ENCODE data around the gene TMEM91.

The TMEM91 gene

GRCh38 chr19:41410336-41411054 lies 34.2 kb downstream of the TMEM91 start:
- peak overlapping the region; percentile 69; the same call in 1 of the 2 replicates for H3K9ac ChIP-seq

DNA sequence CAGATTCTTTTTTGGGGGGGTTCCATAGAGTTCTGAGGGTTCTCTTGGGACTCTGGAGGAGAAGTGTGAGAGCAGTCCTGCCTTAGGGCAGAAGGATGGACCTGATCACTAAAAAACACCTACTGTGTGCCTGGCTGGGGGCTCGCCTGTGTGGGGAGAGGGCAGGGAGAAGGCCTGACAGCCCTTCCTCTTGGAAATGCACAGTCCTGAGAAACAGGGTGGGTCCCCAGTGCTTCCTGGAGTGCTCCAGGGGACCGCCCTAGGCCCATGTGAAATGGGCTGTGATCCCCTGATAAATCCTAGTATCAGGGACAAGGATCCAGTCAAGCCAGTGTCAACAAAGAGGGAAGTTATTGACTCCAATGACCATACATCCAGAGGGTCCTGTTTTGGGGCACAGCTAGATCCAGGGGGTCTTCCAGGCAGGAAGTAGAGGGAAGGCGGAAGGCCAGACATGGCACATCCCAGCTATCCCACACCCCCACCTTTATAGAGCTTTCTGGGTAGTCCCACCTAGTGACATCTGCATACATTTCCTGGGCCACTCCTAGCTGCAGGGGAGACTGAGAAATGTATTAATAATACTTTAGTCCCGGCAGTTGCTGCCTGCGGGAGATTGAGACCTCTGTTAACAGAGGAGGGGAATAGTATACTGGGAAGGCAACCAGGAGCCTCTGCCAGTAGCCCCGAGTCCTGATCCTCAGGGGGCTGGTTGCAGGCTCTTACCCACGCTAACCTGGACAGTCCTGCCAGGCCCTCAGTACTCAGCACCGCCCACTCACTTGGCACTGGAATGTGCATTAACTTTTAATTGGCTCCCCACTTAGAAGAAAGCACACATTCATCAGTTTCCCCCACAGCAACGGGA lies 35.0 kb downstream of the TMEM91 start:
- Histone ChIP-seq H3K27ac (no peak overlapping the region), H3K4me2 (peak overlapping the region; percentile 88; the same call in 1 of the 2 replicates), H3K79me2 (ENCODE audit: insufficient read depth, low read depth) (no peaks in the 10 kb centered on the region; the same call in 1 of the 2 replicates), H2AFZ (ENCODE audit: low read depth) (no peak overlapping the region), H3K27me3 (ENCODE audit: insufficient read depth, low read depth) (no peaks in the 10 kb centered on the region), H4K20me1 (ENCODE audit: insufficient read depth) (no peaks in the 10 kb centered on the region), H3K36me3 (ENCODE audit: insufficient read depth) (no peaks in the 10 kb centered on the region; the same call in 1 of the 2 replicates), H3K4me1 (ENCODE audit: low read depth, poor library complexity, severe bottlenecking) (peaks cover 62% of the 10 kb centered on the region), H3K4me3 (IDR thresholded peaks at IDR 0.05; ENCODE audit: insufficient read depth, low read depth, low read length) (no peak overlapping the region), H3K9ac (no peak overlapping the region)
- no peak for TF ChIP-seq CTCF (conservative IDR thresholded peaks at IDR 0.05; ENCODE audit: low read depth, low read length)

More at GRCh38 chr19:41410336-41411054, 34.2 kb downstream of the TMEM91 start:
- Histone ChIP-seq H4K20me1 (ENCODE audit: insufficient read depth) (no peaks in the 10 kb centered on the region), H3K27me3 (ENCODE audit: insufficient read depth, low read depth) (no peaks in the 10 kb centered on the region), H3K79me2 (ENCODE audit: insufficient read depth, low read depth) (no peaks in the 10 kb centered on the region; the same call in 1 of the 2 replicates), H3K27ac (peak overlapping the region; percentile 90), H3K36me3 (ENCODE audit: insufficient read depth) (no peaks in the 10 kb centered on the region; the same call in 1 of the 2 replicates), H3K4me3 (IDR thresholded peaks at IDR 0.05; ENCODE audit: insufficient read depth, low read depth, low read length) (no peak overlapping the region), H3K4me1 (ENCODE audit: low read depth, poor library complexity, severe bottlenecking) (peaks cover 62% of the 10 kb centered on the region), H3K4me2 (peak overlapping the region; percentile 88), H2AFZ (ENCODE audit: low read depth) (no peak overlapping the region)
- TF ChIP-seq CTCF (conservative IDR thresholded peaks at IDR 0.05; ENCODE audit: low read depth, low read length) = no peak

DNA sequence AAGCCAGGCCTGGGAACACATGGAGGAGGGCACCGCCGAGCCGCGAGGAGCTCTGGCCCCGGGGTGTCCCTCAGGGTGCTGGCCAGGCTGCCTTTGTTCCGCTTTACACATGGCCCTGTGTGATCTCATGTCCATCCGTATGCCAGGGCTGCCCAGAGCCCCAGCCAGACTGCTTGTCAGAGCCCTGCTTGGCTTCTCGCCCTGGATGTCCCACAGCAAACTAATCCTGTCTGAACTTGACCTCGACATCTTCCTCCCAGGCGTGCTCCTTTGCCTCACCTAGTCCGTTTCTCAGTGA lies 35.6 kb downstream of the TMEM91 start:
- Histone ChIP-seq H3K36me3 (ENCODE audit: insufficient read depth) (no peaks in the 10 kb centered on the region; the same call in 1 of the 2 replicates), H3K4me2 (no peak overlapping the region), H3K27me3 (ENCODE audit: insufficient read depth, low read depth) (no peaks in the 10 kb centered on the region), H3K27ac (no peak overlapping the region), H3K4me1 (ENCODE audit: low read depth, poor library complexity, severe bottlenecking) (peaks cover 58% of the 10 kb centered on the region), H4K20me1 (ENCODE audit: insufficient read depth) (no peaks in the 10 kb centered on the region), H3K79me2 (ENCODE audit: insufficient read depth, low read depth) (no peaks in the 10 kb centered on the region; the same call in 1 of the 2 replicates), H2AFZ (ENCODE audit: low read depth) (no peak overlapping the region), H3K4me3 (IDR thresholded peaks at IDR 0.05; ENCODE audit: insufficient read depth, low read depth, low read length) (no peak overlapping the region), H3K9ac (no peak overlapping the region)
- no peak for TF ChIP-seq CTCF (conservative IDR thresholded peaks at IDR 0.05; ENCODE audit: low read depth, low read length)

- H3K4me2 ChIP-seq = no peak overlapping the region
- H3K4me1 ChIP-seq (ENCODE audit: low read depth, poor library complexity, severe bottlenecking) = peaks cover 48% of the 10 kb centered on the region
- no peak overlapping the region for H3K27ac ChIP-seq
- H2AFZ ChIP-seq (ENCODE audit: low read depth) = no peak overlapping the region
- no peak overlapping the region for H3K4me3 ChIP-seq (IDR thresholded peaks at IDR 0.05; ENCODE audit: insufficient read depth, low read depth, low read length)
- no peak for TF ChIP-seq CTCF (conservative IDR thresholded peaks at IDR 0.05; ENCODE audit: low read depth, low read length)
- H3K9ac ChIP-seq = no peak overlapping the region
- H4K20me1 ChIP-seq (ENCODE audit: insufficient read depth) = no peaks in the 10 kb centered on the region
- H3K27me3 ChIP-seq (ENCODE audit: insufficient read depth, low read depth) = no peaks in the 10 kb centered on the region
- H3K79me2 ChIP-seq (ENCODE audit: insufficient read depth, low read depth) = no peaks in the 10 kb centered on the region; the same call in 1 of the 2 replicates
- H3K36me3 ChIP-seq (ENCODE audit: insufficient read depth) = no peaks in the 10 kb centered on the region; the same call in 1 of the 2 replicates
Observed at GRCh38 chr19:41412953-41413352, 36.6 kb downstream of the TMEM91 start.

Measured in KMS-11 (cell line).